Measurements from ENCODE around the gene UQCC2.

UQCC2 gene

DNA sequence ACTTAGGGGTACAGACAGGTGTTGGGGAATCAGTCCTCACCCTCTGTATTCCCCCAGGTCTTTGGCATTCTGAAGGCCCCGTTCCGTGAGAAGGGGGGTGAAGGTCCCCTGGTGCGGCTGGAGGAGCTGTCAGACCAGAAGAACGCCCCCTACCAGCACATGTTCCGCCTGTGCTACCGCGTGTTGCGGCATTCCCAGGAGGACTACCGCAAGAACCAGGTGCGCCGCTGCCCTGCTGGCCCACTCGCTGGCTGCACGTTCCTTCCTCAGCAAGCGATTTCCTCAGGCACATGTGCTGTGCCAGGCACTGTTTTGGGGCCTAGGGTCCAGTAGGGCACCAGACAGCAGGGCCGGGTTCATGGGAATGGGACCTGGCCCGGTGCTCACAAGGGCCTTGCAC, 44.4 kb downstream of the UQCC2 start:
- no peak overlapping the region for H3K4me3 ChIP-seq (ENCODE audit: low read length)
- TF ChIP-seq ZNF274 (IDR thresholded peaks at IDR 0.05; ENCODE audit: low read depth, low read length) = no peak

DNA sequence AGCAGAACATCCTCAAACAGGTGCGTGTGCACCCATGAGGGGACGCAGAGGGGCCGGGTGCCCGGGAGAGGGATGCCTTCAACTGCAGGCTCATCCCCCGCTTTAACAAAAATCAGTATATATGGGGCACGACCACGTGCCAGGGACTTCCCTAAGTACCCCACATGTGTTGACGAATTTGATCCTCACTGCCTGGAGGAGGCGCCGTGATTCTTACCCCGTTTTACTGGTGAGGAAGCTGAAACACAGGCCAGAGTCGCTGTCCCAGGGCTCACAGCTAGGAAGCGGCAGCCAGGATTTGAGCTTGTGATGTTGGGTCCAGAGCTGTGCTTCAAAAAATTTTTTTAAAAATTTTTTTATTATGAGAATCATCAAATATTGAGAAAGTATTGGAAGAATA, 45.5 kb downstream of the UQCC2 start:
- no peak for TF ChIP-seq ZNF274 (IDR thresholded peaks at IDR 0.05; ENCODE audit: low read depth, low read length)
- H3K4me3 ChIP-seq (ENCODE audit: low read length) = no peak overlapping the region

DNA sequence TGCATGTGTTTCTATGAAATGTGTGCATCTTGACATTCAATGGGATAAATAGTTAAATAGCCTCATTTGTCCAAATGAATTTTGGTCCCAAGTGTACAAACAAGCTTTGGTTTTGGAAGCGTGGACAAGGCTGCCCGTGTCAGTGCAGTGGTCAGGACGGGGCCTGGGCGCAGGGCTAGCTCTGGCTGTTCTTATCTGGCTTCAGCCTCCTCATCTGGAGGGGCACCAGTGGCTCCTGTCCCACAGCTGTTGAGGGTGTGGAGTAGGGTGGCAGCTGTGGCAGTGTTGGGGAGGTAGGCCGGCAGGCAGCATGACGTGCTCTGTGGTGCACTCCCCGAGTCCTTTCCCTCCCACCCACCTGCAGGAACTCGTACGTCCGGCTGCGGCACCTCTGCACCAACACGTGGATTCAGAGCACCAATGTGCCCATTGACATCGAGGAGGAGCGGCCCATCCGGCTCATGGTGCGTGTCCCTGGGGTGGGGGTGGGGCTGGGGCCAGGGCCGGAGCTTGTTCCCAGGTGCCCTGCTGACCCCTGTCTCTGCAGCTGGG, 46.9 kb downstream of the UQCC2 start:
- TF ChIP-seq ZNF274 (IDR thresholded peaks at IDR 0.05; ENCODE audit: low read depth, low read length) = no peak
- no peak overlapping the region for H3K4me3 ChIP-seq (ENCODE audit: low read length)

DNA sequence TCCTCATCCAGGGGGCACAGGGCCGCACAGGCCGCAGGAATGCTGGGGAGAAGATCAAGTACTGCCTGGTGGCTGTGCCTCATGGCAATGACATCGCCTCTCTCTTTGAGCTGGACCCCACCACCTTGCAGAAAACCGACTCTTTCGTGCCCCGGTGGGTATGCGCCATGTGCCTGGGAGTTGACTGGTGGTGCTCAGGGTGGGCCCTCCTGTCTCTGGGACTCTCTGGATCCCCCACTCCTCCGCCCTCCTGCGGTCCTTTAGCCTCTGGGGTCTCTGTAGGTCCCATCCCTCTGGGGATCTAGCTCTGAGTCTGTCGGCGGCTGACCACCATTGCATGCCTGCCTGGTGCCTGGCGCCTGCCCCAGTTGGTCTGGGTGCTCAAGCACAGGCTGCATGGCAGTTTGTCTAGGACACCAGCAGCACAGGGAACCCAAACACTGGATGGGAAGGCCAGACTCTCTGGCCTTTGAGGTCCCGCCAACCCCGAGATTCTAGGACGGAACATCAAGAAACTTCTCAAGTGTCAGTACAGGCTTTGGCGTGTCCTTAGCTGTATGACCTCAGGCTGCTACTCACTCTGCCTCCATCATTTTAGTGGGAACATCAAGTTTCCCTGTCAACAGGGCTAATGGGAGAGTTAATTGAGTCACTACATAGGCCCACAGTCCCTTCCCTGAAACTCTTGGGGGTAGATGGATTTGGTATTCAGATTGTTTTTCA, 47.6 kb downstream of the UQCC2 start:
- TF ChIP-seq ZNF274 (IDR thresholded peaks at IDR 0.05; ENCODE audit: low read depth, low read length) = no peak

DNA sequence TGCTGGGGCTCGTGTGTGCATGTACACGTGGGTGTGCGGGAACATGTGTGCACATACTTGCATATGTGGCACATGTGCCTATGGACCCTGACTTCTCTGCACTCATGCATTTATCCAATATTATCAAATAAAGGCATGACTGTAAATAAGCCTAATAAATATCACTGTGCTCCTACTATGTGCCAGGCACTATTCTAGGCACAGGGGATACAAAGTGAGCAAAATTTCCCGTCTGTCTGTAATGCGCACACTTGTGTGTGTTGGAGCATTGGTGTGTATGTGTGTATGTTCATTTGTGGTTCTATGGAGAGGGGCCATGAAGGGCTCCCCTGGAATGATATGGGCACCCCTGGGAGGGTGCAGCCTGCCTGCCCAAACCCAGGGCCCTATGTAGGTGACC, 48.5 kb downstream of the UQCC2 start:
- H3K4me3 ChIP-seq (ENCODE audit: low read length) = no peak overlapping the region
- no peak for TF ChIP-seq ZNF274 (IDR thresholded peaks at IDR 0.05; ENCODE audit: low read depth, low read length)

More for the DNA sequence above, 47.6 kb downstream of the UQCC2 start:
- no peak overlapping the region for H3K4me3 ChIP-seq (ENCODE audit: low read length)

DNA sequence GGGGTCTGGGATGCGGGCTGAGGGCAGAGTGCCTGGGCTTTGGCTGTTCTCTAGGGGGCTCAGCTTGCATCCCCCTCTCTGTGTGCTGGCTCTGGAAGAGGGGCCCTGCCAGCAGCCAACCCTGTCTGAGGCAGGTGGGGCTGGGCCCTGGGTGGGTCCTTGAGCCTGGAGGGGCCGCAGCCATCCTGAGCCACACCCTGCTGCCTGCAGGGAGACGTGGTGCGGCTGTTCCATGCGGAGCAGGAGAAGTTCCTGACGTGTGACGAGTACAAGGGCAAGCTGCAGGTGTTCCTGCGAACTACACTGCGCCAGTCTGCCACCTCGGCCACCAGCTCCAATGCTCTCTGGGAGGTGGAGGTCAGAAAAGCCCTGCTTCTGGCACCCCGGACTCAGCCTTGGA, 49.2 kb downstream of the UQCC2 start:
- TF ChIP-seq ZNF274 (IDR thresholded peaks at IDR 0.05; ENCODE audit: low read depth, low read length) = no peak
- H3K4me3 ChIP-seq (ENCODE audit: low read length) = no peak overlapping the region

DNA sequence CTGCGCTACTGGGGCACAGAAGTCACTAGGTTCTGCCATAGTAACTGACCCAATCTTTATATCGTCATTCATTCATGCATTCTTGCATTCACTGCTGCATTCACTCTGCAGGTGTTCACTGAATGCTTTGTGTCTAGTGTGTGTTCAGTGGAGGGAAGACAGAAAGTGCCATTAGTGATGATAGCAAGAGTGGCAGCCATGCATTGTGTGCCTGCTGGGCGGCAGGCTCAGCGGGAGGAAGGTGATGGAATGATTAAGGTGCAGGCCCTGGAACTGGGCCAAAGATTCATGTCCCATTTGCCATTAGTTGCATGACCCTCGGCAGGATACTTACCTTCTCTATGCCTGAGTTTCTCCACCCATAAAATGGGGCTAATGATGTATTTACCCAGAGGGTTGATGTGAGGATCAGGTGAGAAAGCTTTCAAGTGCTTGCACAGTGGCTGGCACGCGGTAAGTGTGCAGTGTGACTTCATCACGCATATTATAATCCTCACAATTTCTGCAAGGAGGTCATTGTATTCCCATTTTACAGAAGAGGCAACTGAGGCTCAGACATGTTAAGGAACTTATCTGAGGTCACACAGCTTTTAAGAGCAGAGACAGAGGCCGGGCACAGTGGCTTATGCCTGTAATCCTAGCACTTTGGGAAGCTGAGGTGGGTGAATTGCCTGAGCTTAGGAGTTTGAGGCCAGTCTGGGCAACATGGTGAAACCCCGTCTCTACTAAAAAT, 50.2 kb downstream of the UQCC2 start:
- H3K4me3 ChIP-seq (ENCODE audit: low read length) = no peak overlapping the region
- TF ChIP-seq ZNF274 (IDR thresholded peaks at IDR 0.05; ENCODE audit: low read depth, low read length) = no peak

DNA sequence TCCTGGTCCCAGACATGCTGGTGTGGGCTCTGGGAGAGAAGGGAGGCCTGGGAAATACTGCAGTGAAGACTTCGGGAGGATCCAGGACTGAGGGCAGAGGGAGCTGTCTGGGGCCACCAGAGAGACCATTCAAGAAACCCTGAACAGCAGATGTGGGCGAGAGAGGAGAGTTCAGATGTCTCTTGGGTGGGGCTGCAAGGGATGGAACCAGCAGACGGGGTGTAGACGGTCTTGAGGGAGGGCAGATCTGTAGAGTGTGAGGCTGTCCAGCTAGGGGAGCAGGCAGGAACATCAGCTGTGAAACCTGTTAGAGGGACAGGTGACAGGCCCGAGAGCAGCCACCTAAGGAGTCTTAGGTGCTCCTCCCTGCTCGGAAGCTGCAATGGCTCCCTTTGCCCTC, 51.5 kb downstream of the UQCC2 start:
- no peak for TF ChIP-seq ZNF274 (IDR thresholded peaks at IDR 0.05; ENCODE audit: low read depth, low read length)
- no peak overlapping the region for H3K4me3 ChIP-seq (ENCODE audit: low read length)

DNA sequence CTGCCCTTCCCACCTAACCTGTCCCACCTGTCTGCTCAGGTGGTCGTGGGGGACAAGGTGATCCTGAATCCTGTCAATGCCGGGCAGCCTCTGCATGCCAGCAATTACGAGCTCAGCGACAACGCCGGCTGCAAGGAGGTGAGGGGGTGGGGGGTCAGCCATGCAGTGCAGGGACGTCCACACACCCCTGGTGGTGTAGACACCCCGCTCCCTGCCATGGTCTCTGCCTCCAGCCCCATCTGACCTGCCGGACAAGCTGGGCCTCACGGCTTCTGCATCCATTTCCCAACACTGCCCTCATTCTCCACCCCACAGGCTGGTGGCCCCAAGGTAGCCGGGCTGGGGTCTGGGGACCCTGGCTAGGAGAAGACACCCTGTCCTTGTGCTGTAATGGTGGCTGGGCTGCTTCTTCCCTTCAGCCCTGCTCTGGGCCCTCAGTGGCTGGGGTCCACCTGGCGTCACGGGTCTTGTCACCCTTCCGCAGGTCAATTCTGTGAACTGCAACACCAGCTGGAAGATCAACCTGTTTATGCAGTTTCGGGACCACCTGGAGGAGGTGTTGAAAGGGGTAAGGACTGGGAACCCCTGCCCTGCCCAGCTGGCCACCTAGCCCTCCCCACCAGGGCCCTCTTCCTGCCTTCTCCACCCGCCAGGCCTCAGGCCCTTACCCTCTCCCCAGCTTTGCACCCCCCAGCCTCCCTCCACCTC, 52.4 kb downstream of the UQCC2 start:
- no peak for TF ChIP-seq ZNF274 (IDR thresholded peaks at IDR 0.05; ENCODE audit: low read depth, low read length)
- H3K4me3 ChIP-seq (ENCODE audit: low read length) = no peak overlapping the region

DNA sequence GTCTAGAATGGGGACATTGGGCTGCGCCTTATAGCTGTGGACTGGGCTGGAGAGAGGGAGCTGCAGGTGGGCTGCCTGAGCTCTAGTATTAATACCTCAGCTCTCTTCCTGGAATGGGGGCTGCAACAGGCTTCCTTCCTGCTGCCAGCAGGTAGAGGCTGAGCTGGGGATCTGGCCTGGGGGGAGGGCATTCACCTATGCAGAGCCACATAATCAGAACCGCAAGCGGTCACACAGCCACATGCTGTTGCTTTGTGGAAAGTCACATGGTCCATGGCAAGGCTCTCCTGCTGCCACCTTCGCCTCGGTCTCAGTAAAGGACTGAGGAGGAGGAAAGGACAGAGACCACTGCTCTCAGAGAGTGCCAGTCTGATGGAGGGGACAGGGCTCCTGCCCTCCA, 54.7 kb downstream of the UQCC2 start:
- no peak overlapping the region for H3K4me3 ChIP-seq (ENCODE audit: low read length)
- no peak for TF ChIP-seq ZNF274 (IDR thresholded peaks at IDR 0.05; ENCODE audit: low read depth, low read length)

DNA sequence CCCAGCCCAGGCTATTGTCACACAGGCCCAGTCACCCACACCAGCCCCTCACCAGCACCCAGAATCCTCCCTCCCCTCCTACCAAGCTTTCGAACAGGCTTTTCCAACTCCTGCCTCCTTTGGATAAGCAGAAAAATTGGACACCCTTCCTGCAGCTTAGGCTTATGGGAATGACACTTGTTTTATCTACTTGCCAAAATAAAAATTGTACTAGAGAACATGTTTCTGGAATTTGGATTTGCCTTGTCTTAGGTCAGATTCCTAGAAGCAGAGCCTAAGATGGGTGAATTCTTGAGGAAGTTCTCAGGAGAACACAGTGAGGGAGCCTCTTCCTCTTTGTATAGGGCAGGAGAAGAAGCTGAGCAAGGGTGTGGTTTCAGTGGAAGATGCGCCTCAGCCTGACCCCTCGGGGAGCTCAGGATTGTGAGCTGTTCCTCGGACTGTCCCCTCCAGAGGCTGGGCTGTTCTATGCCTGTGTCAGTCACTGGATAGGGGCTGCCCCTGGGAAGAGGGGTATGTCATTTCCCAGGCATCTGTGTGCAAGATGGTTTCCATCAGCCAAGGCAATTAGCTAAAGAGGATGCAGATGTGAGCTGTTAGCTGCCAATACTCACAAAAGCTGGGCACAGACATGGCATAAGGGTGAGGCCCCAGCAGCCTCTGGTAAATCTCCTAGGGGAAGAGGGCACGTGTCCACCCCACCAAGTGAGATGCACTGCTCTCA, 56.5 kb downstream of the UQCC2 start:
- TF ChIP-seq ZNF274 (IDR thresholded peaks at IDR 0.05; ENCODE audit: low read depth, low read length) = no peak
- no peak overlapping the region for H3K4me3 ChIP-seq (ENCODE audit: low read length)

DNA sequence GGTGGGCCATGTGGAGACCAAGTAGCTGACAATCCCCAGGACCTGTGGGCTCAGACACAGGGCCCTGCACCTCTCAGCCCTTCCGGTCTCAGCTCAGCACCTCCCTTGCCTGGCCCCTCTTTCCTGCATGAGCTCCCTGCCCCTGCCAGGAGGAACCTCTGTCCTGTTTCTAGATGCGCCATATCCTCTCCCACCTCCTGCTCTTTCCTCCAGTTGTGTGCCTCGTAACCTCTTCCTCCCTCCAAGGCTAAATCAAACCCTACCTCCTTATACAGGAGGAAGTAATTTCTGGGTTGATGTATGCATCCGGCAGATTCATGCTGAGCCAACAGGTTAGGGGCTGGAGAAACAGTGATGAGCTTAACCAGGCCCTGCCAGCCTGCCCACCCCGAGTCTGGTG, 59.5 kb downstream of the UQCC2 start:
- H3K4me3 ChIP-seq (ENCODE audit: low read length) = no peak overlapping the region
- TF ChIP-seq ZNF274 (IDR thresholded peaks at IDR 0.05; ENCODE audit: low read depth, low read length) = no peak

DNA sequence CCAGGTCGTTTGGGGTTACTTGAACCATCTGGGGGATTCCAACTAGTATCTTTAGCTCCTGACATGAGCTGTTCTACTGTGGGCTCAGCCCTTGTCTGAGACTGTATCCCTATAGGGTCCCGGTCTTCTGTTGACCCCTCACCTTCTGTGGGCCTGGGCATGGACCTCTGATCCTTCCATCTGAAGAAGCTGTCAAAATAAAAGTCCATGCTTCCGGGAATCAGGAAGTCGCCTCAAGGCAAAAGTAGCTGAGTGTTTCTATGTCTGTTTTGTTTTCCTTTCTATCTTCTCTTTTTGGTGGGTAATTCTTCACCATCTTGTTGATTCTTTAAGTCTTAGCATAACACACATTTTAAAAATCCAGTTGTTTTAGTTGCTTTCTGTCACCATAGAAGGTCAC, 60.1 kb downstream of the UQCC2 start:
- no peak for TF ChIP-seq ZNF274 (IDR thresholded peaks at IDR 0.05; ENCODE audit: low read depth, low read length)
- H3K4me3 ChIP-seq (ENCODE audit: low read length) = no peak overlapping the region

Data from GM08714 (cell line).